ENCODE measurements around the gene MYZAP. TPM values are rescaled to one million over a fixed set of nuclear protein-coding genes. Genes with fewer than 3 reads are reported as not detected.

The MYZAP gene
- total and polyA plus RNA-seq, 2 of the 4 experiments (the other 2 are of a cell fraction), result not detected

- H3K27me3 ChIP-seq (ENCODE audit: control insufficient read depth, insufficient read depth, low read length), result no peaks in the 10 kb centered on the region
- WGBS, 2 experiments (ENCODE audit: extremely low coverage in 2 of 2, insufficient read length in 1 of 2), result no CpG with 5 or more reads among the region's 1 CpG
- H2AK5ac ChIP-seq (ENCODE audit: low read depth, low read length), result no peak overlapping the region
- H3K4ac ChIP-seq (ENCODE audit: low read depth, low read length), result no peak overlapping the region
- no peak overlapping the region for H3K4me2 ChIP-seq (ENCODE audit: low read depth, low read length)
- no peaks in the 10 kb centered on the region for H3K36me3 ChIP-seq (ENCODE audit: control insufficient read depth, insufficient read depth, low read length)
- H3K23ac ChIP-seq (ENCODE audit: low read depth, low read length), result no peak overlapping the region
- H4K20me1 ChIP-seq (ENCODE audit: insufficient read depth, low read length), result no peaks in the 10 kb centered on the region
- no peak for TF ChIP-seq MAZ (IDR thresholded peaks at IDR 0.05; ENCODE audit: borderline replicate concordance, low read depth, low read length)
- TF ChIP-seq SMC3 (IDR thresholded peaks at IDR 0.05; ENCODE audit: low read depth, low read length), result no peak
- no peak for TF ChIP-seq MXI1 (IDR thresholded peaks at IDR 0.05; ENCODE audit: borderline replicate concordance, low read depth, low read length)
- TF ChIP-seq RFX5 (IDR thresholded peaks at IDR 0.05; ENCODE audit: low read depth, low read length), result no peak
- POLR2A ChIA-PET (ENCODE audit: unreplicated experiment), result no interaction called here
- H3K9ac ChIP-seq (ENCODE audit: low read depth, low read length), result no peak overlapping the region
- dilution Hi-C loops (cut with HindIII; ENCODE audit: low sequenced_read_pairs, unreplicated experiment), result no loop called here
- in situ Hi-C loops (cut with MboI; ENCODE audit: low sequenced_read_pairs), result no loop called here
- no peak overlapping the region for H3K4me3 ChIP-seq (ENCODE audit: insufficient read depth, low read depth, low read length)
- no peak overlapping the region for H2AFZ ChIP-seq (replicated peaks; ENCODE audit: low read length, poor library complexity)
- H3K9me3 ChIP-seq (ENCODE audit: control insufficient read depth, insufficient read depth, low read length), result no peaks in the 10 kb centered on the region
- no TSS peak for BruUV-seq (replicated peaks)
- H4K91ac ChIP-seq (ENCODE audit: insufficient read depth, low read depth, low read length), result no peak overlapping the region
- no peak overlapping the region for H4K5ac ChIP-seq (ENCODE audit: low read depth, low read length)
- no peak overlapping the region for H2BK20ac ChIP-seq (ENCODE audit: low read depth, low read length)
- H3K4me1 ChIP-seq (ENCODE audit: control insufficient read depth, insufficient read depth, low read length), result no peaks in the 10 kb centered on the region
- H3K18ac ChIP-seq (ENCODE audit: low read depth, low read length), result no peak overlapping the region
- no peak overlapping the region for H2BK15ac ChIP-seq (ENCODE audit: low read depth, low read length)
- no peak overlapping the region for H3K56ac ChIP-seq (ENCODE audit: extremely low read depth, insufficient read depth, low read length)
- H2BK120ac ChIP-seq (ENCODE audit: low read depth, low read length), result no peak overlapping the region
- no peak overlapping the region for H4K8ac ChIP-seq (ENCODE audit: low read depth in 2 of 2, low read length in 2 of 2)
- CTCF ChIA-PET, result no interaction called here
- DNase-seq (no peak), ATAC-seq (ENCODE audit: low read depth) (no peak)
- H2AK9ac ChIP-seq (replicated peaks; ENCODE audit: low read depth, low read length, poor library complexity), result no peak overlapping the region
- H3K9me1 ChIP-seq (ENCODE audit: insufficient read depth, low read length), result no peaks in the 10 kb centered on the region
- no peak overlapping the region for H3K14ac ChIP-seq (replicated peaks; ENCODE audit: low read depth, low read length)
- intact Hi-C loops (cut with micrococcal nuclease), result no loop called here
- H2BK5ac ChIP-seq (ENCODE audit: low read depth, low read length, poor library complexity, severe bottlenecking), result no peak overlapping the region
- no peaks in the 10 kb centered on the region for H3K79me1 ChIP-seq (ENCODE audit: low read depth in 1 of 2, low read length in 2 of 2)
- no peak overlapping the region for H3K27ac ChIP-seq (ENCODE audit: insufficient read depth, low read length)
Measured at GRCh38 chr15:57683481-57683880, 91.8 kb downstream of the MYZAP start.
